GM23338 (cell line): ENCODE measurements around the gene AGBL4. TPM values are rescaled to one million over a fixed set of nuclear protein-coding genes. Genes with fewer than 3 reads are reported as not detected.

Experiments used
- ATAC-seq: fragments of 200-7000 bp; cut with Tn5 transposase; 3 replicates; pipeline ENCODE4 v1.9.1; 2020
- DNase-seq: peaks from one replicate; pipeline ENCODE4 v3.0.0-alpha.2; 2015; ENCODE audit warnings: low spot score
- H2AFZ ChIP-seq: fragments of 200-600 bp; sonication (generic); 2 replicates; pipeline ENCODE4 v1.8.0; 2016; ENCODE audit warnings: antibody characterized with exemption, mild to moderate bottlenecking, moderate library complexity
- H3F3A ChIP-seq: fragments of 200-600 bp; sonication (generic); replicated peaks from 2 replicates; pipeline ENCODE4 v1.8.0; 2017; ENCODE audit warnings: antibody characterized with exemption, mixed run types, low read depth
- H3K27ac ChIP-seq: fragments of 200-600 bp; sonication (generic); 2 replicates; pipeline ENCODE4 v1.6.1; 2016; ENCODE audit warnings: low read depth
- H3K27me3 ChIP-seq: fragments of 200-600 bp; sonication (generic); 2 replicates; pipeline ENCODE4 v1.8.0; 2016; ENCODE audit warnings: mild to moderate bottlenecking, mixed run types, moderate library complexity; ENCODE audit not compliant: insufficient read depth
- H3K36me3 ChIP-seq: fragments of 200-600 bp; sonication (generic); 2 replicates; pipeline ENCODE4 v1.8.0; 2016; ENCODE audit warnings: mild to moderate bottlenecking; ENCODE audit not compliant: insufficient read depth
- H3K4me1 ChIP-seq: fragments of 200-600 bp; sonication (generic); 2 replicates; pipeline ENCODE4 v1.8.0; 2016; ENCODE audit warnings: mild to moderate bottlenecking, moderate library complexity; ENCODE audit not compliant: insufficient read depth
- H3K4me2 ChIP-seq: fragments of 200-600 bp; sonication (generic); 2 replicates; pipeline ENCODE4 v1.7.1; 2017; ENCODE audit warnings: mixed run types
- H3K4me3 ChIP-seq: fragments of 200-600 bp; sonication (generic); 2 replicates; pipeline ENCODE4 v1.6.1; 2016; ENCODE audit warnings: mixed run types
- H3K79me2 ChIP-seq: fragments of 200-600 bp; sonication (generic); replicated peaks from 2 replicates; pipeline ENCODE4 v1.8.0; 2017; ENCODE audit warnings: mild to moderate bottlenecking; ENCODE audit not compliant: insufficient read depth
- H3K9me2 ChIP-seq: fragments of 200-600 bp; sonication (generic); 2 replicates; pipeline ENCODE4 v1.8.0; 2017; ENCODE audit not compliant: insufficient read depth
- H4K20me1 ChIP-seq: fragments of 200-600 bp; sonication (generic); replicated peaks from 2 replicates; pipeline ENCODE4 v1.8.0; 2017; ENCODE audit warnings: mild to moderate bottlenecking; ENCODE audit not compliant: insufficient read depth
- H3K27ac Mint-ChIP-seq: 2 replicates; pipeline ENCODE4 v1.8.0; 2020; ENCODE audit warnings: inconsistent platforms, mild to moderate bottlenecking, moderate library complexity, mixed read lengths
- H3K27me3 Mint-ChIP-seq: 3 replicates; pipeline ENCODE4 v1.8.0; 2022; ENCODE audit warnings: low read depth, mild to moderate bottlenecking, moderate library complexity, mixed read lengths, inconsistent platforms; ENCODE audit not compliant: insufficient read depth, poor library complexity
- H3K36me3 Mint-ChIP-seq: 3 replicates; pipeline ENCODE4 v1.8.0; 2021; ENCODE audit warnings: low read depth, mild to moderate bottlenecking, inconsistent platforms, moderate library complexity, mixed read lengths
- H3K4me1 Mint-ChIP-seq: 3 replicates; pipeline ENCODE4 v1.8.0; 2020; ENCODE audit warnings: mild to moderate bottlenecking, inconsistent platforms, mixed read lengths
- H3K4me3 Mint-ChIP-seq: 3 replicates; pipeline ENCODE4 v1.8.0; 2021; ENCODE audit warnings: moderate library complexity, mild to moderate bottlenecking, inconsistent platforms, mixed read lengths
- H3K9me3 Mint-ChIP-seq: 3 replicates; pipeline ENCODE4 v1.8.0; 2020; ENCODE audit warnings: moderate library complexity, mild to moderate bottlenecking, inconsistent platforms, mixed read lengths
- ETS1 ChIP-seq: IDR thresholded peaks from 2 replicates; pipeline ENCODE4 v1.6.1; 2016; ENCODE audit warnings: antibody characterized with exemption
- EZH2phosphoT487 ChIP-seq: fragments of 200-600 bp; sonication (generic); IDR thresholded peaks from one replicate; pipeline ENCODE4 v1.8.1; 2018; ENCODE audit warnings: antibody characterized with exemption; ENCODE audit not compliant: unreplicated experiment
- JUNB ChIP-seq: IDR thresholded peaks from one replicate; pipeline ENCODE4 v1.6.1; 2016; ENCODE audit warnings: antibody characterized with exemption; ENCODE audit not compliant: unreplicated experiment
- NANOG ChIP-seq: IDR thresholded peaks from 2 replicates; pipeline ENCODE4 v1.6.1; 2016; ENCODE audit warnings: antibody characterized with exemption, borderline replicate concordance
- POLR2AphosphoS5 ChIP-seq: IDR thresholded peaks from 2 replicates; pipeline ENCODE4 v1.6.1; 2016; ENCODE audit warnings: antibody characterized with exemption, low read depth
- STAT1 ChIP-seq: IDR thresholded peaks from one replicate; pipeline ENCODE4 v1.6.1; 2016; ENCODE audit warnings: antibody characterized with exemption; ENCODE audit not compliant: unreplicated experiment
- ZNF462 ChIP-seq: fragments of 250-450 bp; sonication (Bioruptor Pico); IDR thresholded peaks from 2 replicates; pipeline ENCODE4 v1.5.0; 2020; ENCODE audit warnings: mild to moderate bottlenecking, moderate library complexity
- polyA plus RNA-seq: library from polyadenylated mRNA; unstranded; fragments of >200 nt; fragmentation: Nextera tagmentation; extraction: Ambion mirVana; gene quantifications from 2 replicates; pipeline ENCODE4 v1.2.1, GENCODE V29; 2016
- total RNA-seq: library from RNA; depleted of rRNA; stranded (reverse); fragments of >200 nt; shearing (Covaris generic); gene quantifications from 2 replicates; pipeline ENCODE4 v1.2.3, GENCODE V29; 2014

Gene AGBL4
- total and polyA plus RNA-seq, 2 experiments from 2014 or later, result 0.91 to 1.5 TPM

GRCh38 chr1:48556186-48556850 is 1467.4 kb downstream of the AGBL4 start (continued):
- TF ChIP-seq ZNF462 (CRISPR knock-in tag), result no peak
- TF ChIP-seq NANOG, result no peak
- no peak for TF ChIP-seq JUNB
- TF ChIP-seq EZH2phosphoT487, result no peak
- no peak for TF ChIP-seq ETS1

- Histone ChIP-seq H3K79me2 (no peaks in the 10 kb centered on the region), H3K9me2 (no peaks in the 10 kb centered on the region), H3K27me3 (no peaks in the 10 kb centered on the region), H3K4me2 (no peak overlapping the region), H3K4me3 (no peak overlapping the region), H4K20me1 (no peaks in the 10 kb centered on the region), H3K4me1 (no peaks in the 10 kb centered on the region), H3K27ac (no peak overlapping the region), H3K36me3 (no peaks in the 10 kb centered on the region), H2AFZ (no peak overlapping the region), H3F3A (no peaks in the 10 kb centered on the region)
- no peak overlapping the region for H3K27ac Mint-ChIP-seq
- DNase-seq (no peak), ATAC-seq (no peak)
- H3K36me3 Mint-ChIP-seq, result no peaks in the 10 kb centered on the region
- no peak for TF ChIP-seq STAT1
- no peak for TF ChIP-seq POLR2AphosphoS5
- no peaks in the 10 kb centered on the region for H3K9me3 Mint-ChIP-seq
- no peak overlapping the region for H3K4me3 Mint-ChIP-seq
- no peaks in the 10 kb centered on the region for H3K27me3 Mint-ChIP-seq
- H3K4me1 Mint-ChIP-seq, result no peaks in the 10 kb centered on the region
Observed at GRCh38 chr1:48555271-48555670, 1468.5 kb downstream of the AGBL4 start.
